ENCODE measurements around the gene KRT7. TPM values are rescaled to one million over a fixed set of nuclear protein-coding genes. Genes with fewer than 3 reads are reported as not detected.

The KRT7 gene
- total and polyA plus RNA-seq, 9 of the 15 experiments (the other 6 are each of a cell fraction or from before 2014, with no cell fraction given), result 1.4 TPM; not detected in 8

DNA sequence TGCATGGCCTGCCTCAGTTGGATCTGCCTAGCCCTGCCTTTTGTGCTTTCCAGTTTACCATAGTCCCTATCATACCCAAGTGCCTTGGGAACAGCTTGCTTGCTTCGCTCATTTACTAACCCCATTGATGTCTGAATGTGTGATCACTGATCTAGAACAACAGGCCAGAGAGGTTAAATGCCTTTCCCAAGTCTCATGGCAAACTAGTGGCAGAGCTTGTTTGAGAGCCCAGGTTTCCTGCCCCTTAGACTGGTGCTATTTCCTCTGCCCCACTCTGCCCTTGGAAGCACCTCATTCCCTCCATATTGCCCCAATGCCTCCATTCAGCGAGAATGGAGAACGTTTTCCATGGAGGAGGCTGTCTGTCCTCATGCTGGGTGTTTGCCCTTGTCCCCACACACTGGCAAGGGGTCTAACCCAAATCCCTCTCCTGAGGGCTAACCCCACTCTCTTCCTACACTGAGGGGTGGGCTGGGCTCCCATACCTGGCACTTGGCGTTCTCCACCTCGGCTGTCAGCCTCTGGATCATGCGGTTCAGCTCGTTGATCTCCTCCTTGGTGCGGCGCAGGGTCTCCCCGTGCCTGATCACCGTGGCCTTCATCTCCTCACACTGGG is 19.8 kb downstream of the KRT7 start:
- BruUV-seq (replicated peaks), result no TSS peak
- ChIA-PET POLR2A (no interaction called here), CTCF (ENCODE audit: low intra/inter-chr PET ratio) (no interaction called here)
- FAIRE-seq (no peak), DNase-seq (ENCODE audit: extremely low read depth in 1 of 4, low spot score in 3 of 4) (no peak), ATAC-seq (no peak)
- Histone ChIP-seq H3K9me3 (replicated peaks; ENCODE audit: control insufficient read depth, insufficient read depth, low read depth, low read length) (no peaks in the 10 kb centered on the region), H3K27me3 (ENCODE audit: control insufficient read depth in 2 of 2, insufficient read depth in 2 of 2, low read length in 2 of 2) (peaks cover 29 to 70% of the 10 kb centered on the region in 2 experiments), H3K27ac (ENCODE audit: extremely low read depth, low read depth, low read length) (no peak overlapping the region), H3K9ac (ENCODE audit: insufficient read depth in 1 of 2, low read depth in 2 of 2, low read length in 2 of 2) (no peak overlapping the region), H2AFZ (ENCODE audit: low read depth, low read length) (no peak overlapping the region), H3K9me1 (ENCODE audit: control insufficient read depth, insufficient read depth, low read length) (no peaks in the 10 kb centered on the region), H4K20me1 (replicated peaks; ENCODE audit: control insufficient read depth, insufficient read depth, low read length) (0 out of 2 replicates have a peak, but pooled peaks cover 11% of the 10 kb centered on the region), H3K79me2 (ENCODE audit: control insufficient read depth, insufficient read depth, low read length) (no peaks in the 10 kb centered on the region), H3K4me1 (replicated peaks in 1 of 2; ENCODE audit: control insufficient read depth in 2 of 2, insufficient read depth in 2 of 2, low read length in 2 of 2) (no peaks in the 10 kb centered on the region), H3K36me3 (ENCODE audit: control insufficient read depth, insufficient read depth, low read length) (no peaks in the 10 kb centered on the region), H3K4me3 (no peak overlapping the region), H3K4me2 (ENCODE audit: insufficient read depth, low read length) (no peak overlapping the region)
- no peak for TF ChIP-seq XRCC3 (IDR thresholded peaks at IDR 0.05)
- intact Hi-C loops (cut with micrococcal nuclease), result no loop called here
- in situ Hi-C loops (cut with MboI), result no loop called here
- 5% methylated on average over 11 of the region's 11 CpGs for WGBS (ENCODE audit: insufficient coverage, low coverage, missing lambda C conversion rate)

- Histone ChIP-seq H3K27ac (ENCODE audit: extremely low read depth, low read depth, low read length) (no peak overlapping the region), H3K9me3 (replicated peaks; ENCODE audit: control insufficient read depth, insufficient read depth, low read depth, low read length) (no peaks in the 10 kb centered on the region), H3K9ac (ENCODE audit: insufficient read depth in 1 of 2, low read depth in 2 of 2, low read length in 2 of 2) (no peak overlapping the region), H4K20me1 (replicated peaks; ENCODE audit: control insufficient read depth, insufficient read depth, low read length) (0 out of 2 replicates have a peak, but pooled peaks cover 11% of the 10 kb centered on the region), H3K36me3 (ENCODE audit: control insufficient read depth, insufficient read depth, low read length) (no peaks in the 10 kb centered on the region), H3K4me2 (ENCODE audit: insufficient read depth, low read length) (no peak overlapping the region), H3K4me3 (no peak overlapping the region), H3K79me2 (ENCODE audit: control insufficient read depth, insufficient read depth, low read length) (no peaks in the 10 kb centered on the region), H3K9me1 (ENCODE audit: control insufficient read depth, insufficient read depth, low read length) (no peaks in the 10 kb centered on the region), H2AFZ (ENCODE audit: low read depth, low read length) (no peak overlapping the region), H3K4me1 (replicated peaks in 1 of 2; ENCODE audit: control insufficient read depth in 2 of 2, insufficient read depth in 2 of 2, low read length in 2 of 2) (peaks cover 0 to 3% of the 10 kb centered on the region in 2 experiments; a peak in 1 of 5 replicates), H3K27me3 (ENCODE audit: control insufficient read depth in 2 of 2, insufficient read depth in 2 of 2, low read length in 2 of 2) (peaks cover 33 to 72% of the 10 kb centered on the region in 2 experiments)
- DNase-seq (ENCODE audit: extremely low read depth in 1 of 4, low spot score in 3 of 4) (no peak), FAIRE-seq (no peak), ATAC-seq (no peak)
- WGBS (ENCODE audit: insufficient coverage, low coverage, missing lambda C conversion rate), result 0% methylated on average over 14 of the region's 14 CpGs
- BruUV-seq (replicated peaks), result no TSS peak
- in situ Hi-C loops (cut with MboI), result no loop called here
- intact Hi-C loops (cut with micrococcal nuclease), result no loop called here
- ChIA-PET CTCF (ENCODE audit: low intra/inter-chr PET ratio) (no interaction called here), POLR2A (no interaction called here)
- TF ChIP-seq SP1 (CRISPR knock-in tag; IDR thresholded peaks at IDR 0.05), result no peak
- TF ChIP-seq, protein P1, sequence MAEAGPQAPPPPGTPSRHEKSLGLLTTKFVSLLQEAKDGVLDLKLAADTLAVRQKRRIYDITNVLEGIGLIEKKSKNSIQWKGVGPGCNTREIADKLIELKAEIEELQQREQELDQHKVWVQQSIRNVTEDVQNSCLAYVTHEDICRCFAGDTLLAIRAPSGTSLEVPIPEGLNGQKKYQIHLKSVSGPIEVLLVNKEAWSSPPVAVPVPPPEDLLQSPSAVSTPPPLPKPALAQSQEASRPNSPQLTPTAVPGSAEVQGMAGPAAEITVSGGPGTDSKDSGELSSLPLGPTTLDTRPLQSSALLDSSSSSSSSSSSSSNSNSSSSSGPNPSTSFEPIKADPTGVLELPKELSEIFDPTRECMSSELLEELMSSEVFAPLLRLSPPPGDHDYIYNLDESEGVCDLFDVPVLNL (CRISPR knock-in tag; IDR thresholded peaks at IDR 0.05; ENCODE audit: low read depth), result no peak
- TF ChIP-seq CBFA2T3 (IDR thresholded peaks at IDR 0.05), result no peak
- no peak for TF ChIP-seq ZNF212 (CRISPR knock-in tag; IDR thresholded peaks at IDR 0.05)
- no peak for TF ChIP-seq TOE1 (IDR thresholded peaks at IDR 0.05; ENCODE audit: borderline replicate concordance)
- TF ChIP-seq TOE1 (CRISPR knock-in tag; IDR thresholded peaks at IDR 0.05; ENCODE audit: borderline replicate concordance, low read depth), result no peak
- no peak for TF ChIP-seq ZNF75A (CRISPR knock-in tag; IDR thresholded peaks at IDR 0.05)
- no peak for TF ChIP-seq ZNF165 (CRISPR knock-in tag; IDR thresholded peaks at IDR 0.05; ENCODE audit: borderline replicate concordance)
- no peak for TF ChIP-seq ZNF699 (CRISPR knock-in tag; IDR thresholded peaks at IDR 0.05; ENCODE audit: insufficient replicate concordance)
- TF ChIP-seq ZEB2 (IDR thresholded peaks at IDR 0.05), result no peak
- no peak for TF ChIP-seq BRCA1 (IDR thresholded peaks at IDR 0.05)
- no peak for TF ChIP-seq BRCA1 (CRISPR knock-in tag; IDR thresholded peaks at IDR 0.05)
- no peak for TF ChIP-seq BACH1 (tag; IDR thresholded peaks at IDR 0.05)
Measured at GRCh38 chr12:52253391-52254179, 20.5 kb downstream of the KRT7 start.

Data from K562 (cell line).